PC-3 (cell line): ENCODE measurements around the gene SUGP1. TPM values are rescaled to one million over a fixed set of nuclear protein-coding genes. Genes with fewer than 3 reads are reported as not detected.

Experiments
- ATAC-seq: fragments of 200-7000 bp; cut with Tn5 transposase; 2 replicates; pipeline ENCODE4 v1.9.1; 2020; ENCODE audit warnings: mild to moderate bottlenecking, moderate library complexity
- BruUV-seq: library from RNA; stranded (reverse); fragments of 400-500 nt; replicated peaks from 2 replicates; lab custom pipeline; 2021; lab: Mats Ljungman, UMichigan
- CTCF ChIA-PET: fragments of 300-600 bp; sonication (Branson Sonifier 250); formaldehyde crosslinking; loops from one replicate; lab custom pipeline; 2022; ENCODE audit warnings: antibody characterized with exemption; lab: Charles Lee
- POLR2A ChIA-PET: fragments of 300-600 bp; sonication (Branson Sonifier 250); formaldehyde crosslinking; loops from one replicate; lab custom pipeline; 2022; ENCODE audit warnings: antibody characterized with exemption; ENCODE audit not compliant: unreplicated experiment; lab: Charles Lee
- DNase-seq: peaks from one replicate; pipeline ENCODE4 v3.0.0-alpha.2; 2015
- H2AFZ ChIP-seq: fragments of 300-600 bp; sonication (generic); 2 replicates; pipeline ENCODE4 v1.6.0; 2016; ENCODE audit warnings: antibody characterized with exemption, low read length
- H3F3A ChIP-seq: fragments of 300-600 bp; sonication (generic); one replicate; pipeline ENCODE4 v1.6.0; 2017; ENCODE audit warnings: antibody characterized with exemption, low read length, control low read depth, mild to moderate bottlenecking; ENCODE audit not compliant: unreplicated experiment
- H3K27ac ChIP-seq: fragments of 300-600 bp; sonication (generic); 2 replicates; pipeline ENCODE4 v1.5.1; 2016; ENCODE audit warnings: mild to moderate bottlenecking, low read length
- H3K27me3 ChIP-seq: fragments of 300-600 bp; sonication (generic); 2 replicates; pipeline ENCODE4 v1.6.1; 2016; ENCODE audit warnings: low read length, mixed read lengths
- H3K36me3 ChIP-seq: fragments of 300-600 bp; sonication (generic); 2 replicates; pipeline ENCODE4 v1.6.1; 2016; ENCODE audit warnings: low read depth, mixed run types, low read length, mixed read lengths
- H3K4me1 ChIP-seq: fragments of 300-600 bp; sonication (generic); 2 replicates; pipeline ENCODE4 v1.5.1; 2016; ENCODE audit warnings: low read length; ENCODE audit not compliant: insufficient read depth
- H3K4me2 ChIP-seq: fragments of 300-600 bp; sonication (generic); 2 replicates; pipeline ENCODE4 v1.6.0; 2016; ENCODE audit warnings: low read length
- H3K4me3 ChIP-seq: fragments of 300-600 bp; sonication (generic); 2 replicates; pipeline ENCODE4 v1.5.1; 2016; ENCODE audit warnings: mild to moderate bottlenecking, low read length, mixed read lengths
- H3K79me2 ChIP-seq: fragments of 300-600 bp; sonication (generic); 2 replicates; pipeline ENCODE4 v1.6.1; 2017; ENCODE audit warnings: low read length, mixed read lengths
- H3K9ac ChIP-seq: fragments of 300-600 bp; sonication (generic); 2 replicates; pipeline ENCODE4 v1.6.0; 2016; ENCODE audit warnings: mild to moderate bottlenecking, low read length
- H3K9me2 ChIP-seq: fragments of 300-600 bp; sonication (generic); replicated peaks from 2 replicates; pipeline ENCODE4 v1.6.1; 2016; ENCODE audit warnings: mixed run types, low read length, mixed read lengths
- H3K9me3 ChIP-seq: fragments of 300-600 bp; sonication (generic); 2 replicates; pipeline ENCODE4 v1.6.1; 2016; ENCODE audit warnings: low read length, mixed read lengths
- H4K20me1 ChIP-seq: fragments of 300-600 bp; sonication (generic); 2 replicates; pipeline ENCODE4 v1.6.1; 2016; ENCODE audit warnings: low read length, mixed read lengths
- CTCF ChIP-seq: fragments of 300-600 bp; sonication (generic); conservative IDR thresholded peaks from 2 replicates; pipeline ENCODE4 v1.5.1; 2017; ENCODE audit warnings: antibody characterized with exemption, low read depth, mild to moderate bottlenecking, low read length
- EZH2 ChIP-seq: fragments of 300-600 bp; sonication (generic); IDR thresholded peaks from one replicate; pipeline ENCODE4 v1.6.1; 2017; ENCODE audit warnings: antibody characterized with exemption, mild to moderate bottlenecking, low read length; ENCODE audit not compliant: unreplicated experiment
- EZH2phosphoT487 ChIP-seq: fragments of 300-600 bp; sonication (generic); IDR thresholded peaks from 2 replicates; pipeline ENCODE4 v1.6.1; 2018; ENCODE audit warnings: mild to moderate bottlenecking, antibody characterized with exemption, low read length, borderline replicate concordance
- intact Hi-C: fragments of 100-400 bp; cut with micrococcal nuclease; formaldehyde crosslinking; loops from 2 replicates; pipeline ENCODE4 v1.9.0; 2023
- total RNA-seq: library from RNA; depleted of rRNA; stranded (reverse); fragments of >200 nt; gene quantifications from 2 replicates; pipeline ENCODE4 v1.2.3, GENCODE V29; 2014

SUGP1 gene
- total RNA-seq, 1 experiment from 2014 or later, result 42.1 TPM

GRCh38 chr19:19348266-19348665 lies 28.0 kb upstream of the SUGP1 start:
- Histone ChIP-seq H3K4me3 (no peak overlapping the region), H3K4me1 (no peaks in the 10 kb centered on the region), H3K9me3 (no peaks in the 10 kb centered on the region), H3K9me2 (no peaks in the 10 kb centered on the region), H4K20me1 (no peaks in the 10 kb centered on the region), H3K9ac (no peak overlapping the region), H3K27me3 (no peaks in the 10 kb centered on the region), H3K36me3 (peaks cover 31% of the 10 kb centered on the region; the same call in 1 of the 2 replicates), H3K27ac (no peak overlapping the region), H2AFZ (no peak overlapping the region), H3K4me2 (no peak overlapping the region), H3K79me2 (no peaks in the 10 kb centered on the region), H3F3A (no peaks in the 10 kb centered on the region)
- DNase-seq, result no peak
- ATAC-seq, result no peak
- no peak for TF ChIP-seq EZH2
- TF ChIP-seq CTCF, result no peak
- TF ChIP-seq EZH2phosphoT487, result no peak
- CTCF ChIA-PET, result no interaction called here
- POLR2A ChIA-PET, result no interaction called here
- intact Hi-C loops, result no loop called here
- BruUV-seq, result no TSS peak

DNA sequence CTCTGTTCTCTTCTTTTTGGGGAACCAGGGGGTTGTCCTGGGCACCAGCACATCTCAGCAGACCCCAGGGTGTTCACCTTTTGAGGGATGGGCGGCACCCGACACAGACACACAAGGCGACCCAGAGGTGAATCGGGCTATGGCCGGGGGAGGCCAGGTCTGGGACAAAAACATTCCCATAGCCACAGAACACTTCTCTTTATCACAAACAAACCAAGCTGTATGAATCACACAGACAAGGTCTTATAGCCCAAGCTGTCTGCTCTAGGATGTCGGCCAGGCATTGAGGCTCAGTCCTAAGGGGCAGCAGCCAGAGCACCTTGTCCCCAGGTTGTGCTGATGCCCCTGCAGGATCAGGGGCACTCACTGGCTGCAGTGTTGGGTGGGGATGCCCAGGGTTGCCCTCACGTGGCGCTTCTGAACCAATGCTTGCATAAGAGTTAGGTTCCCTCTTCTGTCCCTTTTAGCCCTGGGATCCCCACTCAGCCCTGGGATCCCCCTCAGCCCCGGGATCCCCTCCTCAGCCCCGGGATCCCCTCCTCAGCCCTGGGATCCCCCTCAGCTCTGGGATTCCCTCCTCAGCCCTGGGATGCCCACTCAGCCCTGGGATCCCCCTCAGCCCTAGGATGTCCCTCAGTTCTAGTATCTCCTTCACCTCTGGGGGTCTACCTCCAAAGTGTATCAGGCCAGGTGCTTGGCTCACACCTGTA lies 27.2 kb upstream of the SUGP1 start:
- H4K20me1 ChIP-seq, result no peaks in the 10 kb centered on the region
- H3K27me3 ChIP-seq, result no peaks in the 10 kb centered on the region
- no peak overlapping the region for H3K9ac ChIP-seq
- POLR2A ChIA-PET, result no interaction called here
- no peaks in the 10 kb centered on the region for H3F3A ChIP-seq
- no peaks in the 10 kb centered on the region for H3K9me2 ChIP-seq
- ATAC-seq (no peak), DNase-seq (no peak)
- no peak for TF ChIP-seq EZH2
- TF ChIP-seq EZH2phosphoT487, result no peak
- no peaks in the 10 kb centered on the region for H3K4me1 ChIP-seq
- H3K79me2 ChIP-seq, result no peaks in the 10 kb centered on the region
- BruUV-seq, result no TSS peak
- H3K4me3 ChIP-seq, result no peak overlapping the region
- H2AFZ ChIP-seq, result no peak overlapping the region
- CTCF ChIA-PET, result no interaction called here
- intact Hi-C loops, result no loop called here
- no peaks in the 10 kb centered on the region for H3K9me3 ChIP-seq
- no peak overlapping the region for H3K4me2 ChIP-seq
- peaks cover 33% of the 10 kb centered on the region; the same call in 1 of the 2 replicates for H3K36me3 ChIP-seq
- no peak overlapping the region for H3K27ac ChIP-seq

- Histone ChIP-seq H3K27ac (no peak overlapping the region), H3K9me3 (no peaks in the 10 kb centered on the region), H3K4me1 (no peaks in the 10 kb centered on the region), H3K36me3 (peaks cover 28% of the 10 kb centered on the region; the same call in 1 of the 2 replicates), H3K79me2 (no peaks in the 10 kb centered on the region), H3K9ac (no peak overlapping the region), H3K4me2 (no peak overlapping the region), H3K4me3 (no peak overlapping the region), H4K20me1 (no peaks in the 10 kb centered on the region), H3K27me3 (no peaks in the 10 kb centered on the region), H3K9me2 (no peaks in the 10 kb centered on the region), H3F3A (no peaks in the 10 kb centered on the region), H2AFZ (no peak overlapping the region)
- DNase-seq, result no peak
- ChIA-PET CTCF (no interaction called here), POLR2A (no interaction called here)
- intact Hi-C loops, result no loop called here
- no TSS peak for BruUV-seq
- TF ChIP-seq CTCF, result no peak
- TF ChIP-seq EZH2phosphoT487, result no peak
- TF ChIP-seq EZH2, result no peak
- ATAC-seq, result no peak
Observed at GRCh38 chr19:19345970-19346369, 25.7 kb upstream of the SUGP1 start.
